HepG2 (cell line): ENCODE measurements around the gene RILP. TPM values are rescaled to one million over a fixed set of nuclear protein-coding genes. Genes with fewer than 3 reads are reported as not detected.

ENCODE experiments used
- ARNT2 ChIP-seq: sonication (generic); formaldehyde crosslinking; IDR thresholded peaks from 2 replicates; pipeline ENCODE4 v1.8.0; 2022; ENCODE audit warnings: mild to moderate bottlenecking, low read depth, missing genetic modification reagents, moderate library complexity
- BATF2 ChIP-seq: sonication (generic); formaldehyde crosslinking; IDR thresholded peaks from 2 replicates; pipeline ENCODE4 v1.8.0; 2022; ENCODE audit warnings: mild to moderate bottlenecking, missing genetic modification reagents, moderate library complexity
- BRF2 ChIP-seq: sonication (generic); formaldehyde crosslinking; IDR thresholded peaks from 2 replicates; pipeline ENCODE4 v1.8.1; 2022; ENCODE audit warnings: mild to moderate bottlenecking, missing genetic modification reagents
- ELF4 ChIP-seq: sonication (generic); formaldehyde crosslinking; IDR thresholded peaks from 2 replicates; pipeline ENCODE4 v1.5.0; 2020; ENCODE audit warnings: missing genetic modification reagents, mild to moderate bottlenecking, moderate library complexity, borderline replicate concordance
- FOXM1 ChIP-seq: sonication (generic); formaldehyde crosslinking; IDR thresholded peaks from 2 replicates; pipeline ENCODE4 v1.5.0; 2020; ENCODE audit warnings: missing genetic modification reagents
- GATA4 ChIP-seq: sonication (generic); IDR thresholded peaks from 2 replicates; pipeline ENCODE4 v1.6.1; 2016; ENCODE audit warnings: antibody characterized with exemption, low read depth, borderline replicate concordance
- HMG20A ChIP-seq: IDR thresholded peaks from 2 replicates; pipeline ENCODE4 v1.6.1; 2016; ENCODE audit warnings: borderline replicate concordance
- HOXA5 ChIP-seq: sonication (generic); formaldehyde crosslinking; IDR thresholded peaks from 2 replicates; pipeline ENCODE4 v1.4.0; 2020; ENCODE audit warnings: missing genetic modification reagents
- MIER3 ChIP-seq: IDR thresholded peaks from 2 replicates; pipeline ENCODE4 v1.6.1; 2016; ENCODE audit warnings: missing compliant biosample characterization, borderline replicate concordance
- NCOA1 ChIP-seq: sonication (generic); formaldehyde crosslinking; IDR thresholded peaks from 2 replicates; pipeline ENCODE4 v1.9.0; 2021; ENCODE audit warnings: missing genetic modification reagents
- POLR2AphosphoS5 ChIP-seq: IDR thresholded peaks from 2 replicates; pipeline ENCODE4 v1.6.1; 2012; ENCODE audit warnings: low read depth, low read length
- SP5 ChIP-seq: IDR thresholded peaks from 2 replicates; pipeline ENCODE4 v1.6.1; 2016; ENCODE audit warnings: low read depth, borderline replicate concordance
- SYNCRIP ChIP-seq: fragments of 200-400 bp; formaldehyde crosslinking; IDR thresholded peaks from 2 replicates; pipeline ENCODE4 v1.6.1; 2018; ENCODE audit warnings: mild to moderate bottlenecking, low read depth, low read length; ENCODE audit not compliant: insufficient read depth
- UBTF ChIP-seq: sonication (generic); formaldehyde crosslinking; IDR thresholded peaks from 2 replicates; pipeline ENCODE4 v1.4.0; 2020; ENCODE audit warnings: mild to moderate bottlenecking, missing genetic modification reagents
- ZNF253 ChIP-seq: sonication (generic); formaldehyde crosslinking; IDR thresholded peaks from 2 replicates; pipeline ENCODE4 v1.8.0; 2022; ENCODE audit warnings: mild to moderate bottlenecking, missing genetic modification reagents, borderline replicate concordance
- ZNF274 ChIP-seq: sonication (generic); formaldehyde crosslinking; IDR thresholded peaks from 2 replicates; pipeline ENCODE4 v1.5.1; 2020; ENCODE audit warnings: mild to moderate bottlenecking, missing genetic modification reagents
- ZNF362 ChIP-seq: sonication (generic); formaldehyde crosslinking; IDR thresholded peaks from 2 replicates; pipeline ENCODE4 v1.4.0; 2020; ENCODE audit warnings: missing genetic modification reagents, mild to moderate bottlenecking, borderline replicate concordance
- ZNF616 ChIP-seq: sonication (generic); formaldehyde crosslinking; IDR thresholded peaks from 2 replicates; pipeline ENCODE4 v1.5.0; 2020; ENCODE audit warnings: low read depth, mild to moderate bottlenecking, missing genetic modification reagents
- ZNF660 ChIP-seq: sonication (generic); formaldehyde crosslinking; IDR thresholded peaks from 2 replicates; pipeline ENCODE4 v1.5.1; 2020; ENCODE audit warnings: mild to moderate bottlenecking, low read depth, missing genetic modification reagents, borderline replicate concordance
- ZNF777 ChIP-seq: sonication (generic); formaldehyde crosslinking; IDR thresholded peaks from 2 replicates; pipeline ENCODE4 v1.4.0; 2020; ENCODE audit warnings: missing genetic modification reagents
- polyA plus RNA-seq, 8 experiments: library from polyadenylated mRNA; depleted of rRNA in 3 of 8; stranded (reverse) in 7 of 8; unstranded in 1 of 8; fragments of >200 nt; fragmentation: Illumina TruSeq in 4 of 8; extraction: Trizol in 4 of 8; gene quantifications; 2 replicates each; pipeline versions ENCODE4 v1.2.1 to v1.2.3, GENCODE V29; 2011 to 2016; ENCODE audit warnings: low read depth in 4 of 8, missing spikeins in 1 of 8, mixed read lengths in 1 of 8; ENCODE audit not compliant: insufficient read depth in 1 of 8
- total RNA-seq, 5 experiments: library from RNA; depleted of rRNA; stranded (reverse); fragments of >200 nt; fragmentation: Illumina TruSeq; extraction: Trizol; gene quantifications; 2 replicates each; pipeline ENCODE4 v1.2.3, GENCODE V29; 2016; ENCODE audit warnings: low read depth in 1 of 5
- TF ChIP-seq, protein P1 (sequence below): sonication (generic); formaldehyde crosslinking; IDR thresholded peaks from 2 replicates; pipeline ENCODE4 v1.4.0; 2020; ENCODE audit warnings: mild to moderate bottlenecking, missing genetic modification reagents, borderline replicate concordance
- TF ChIP-seq, protein P2 (sequence below): sonication (generic); formaldehyde crosslinking; IDR thresholded peaks from 2 replicates; pipeline ENCODE4 v1.5.1; 2020; ENCODE audit warnings: missing genetic modification reagents, mild to moderate bottlenecking, borderline replicate concordance

Gene RILP
- total and polyA plus RNA-seq, 2 of the 13 experiments (the other 11 are each of a cell fraction or from before 2014, with no cell fraction given): 6.6 to 8.1 TPM

DNA sequence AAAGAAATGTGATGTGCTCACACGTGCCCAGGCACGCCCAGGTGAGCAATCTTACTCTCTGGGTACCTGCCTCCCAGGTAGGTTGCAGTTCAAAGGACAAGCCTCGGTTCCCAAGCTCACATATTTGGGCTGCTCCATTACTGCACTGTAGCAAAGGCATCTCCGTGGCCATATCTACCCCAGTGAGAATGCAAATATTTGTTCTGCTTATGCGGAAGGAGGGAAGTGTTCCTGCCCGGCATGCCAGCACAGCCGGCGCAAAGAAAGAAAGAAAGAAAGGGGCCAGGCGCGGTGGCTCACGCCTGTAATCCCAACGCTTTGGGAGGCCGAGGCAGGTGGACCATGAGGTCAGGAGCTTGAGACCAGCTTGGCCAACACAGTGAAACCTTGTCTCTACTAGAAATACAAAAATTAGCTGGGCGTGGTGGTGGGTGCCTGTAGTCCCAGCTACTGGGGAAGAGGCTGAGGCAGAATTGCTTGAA lies 51.8 kb downstream of the RILP start (continued):
- TF ChIP-seq ZNF362 (CRISPR knock-in tag) (no peak), SP5 (CRISPR knock-in tag) (no peak), MIER3 (CRISPR knock-in tag) (no peak; the same call in 1 of the 2 replicates), ELF4 (CRISPR knock-in tag) (no peak; the same call in 1 of the 2 replicates), GATA4 (no peak), ZNF253 (no peak), ARNT2 (CRISPR knock-in tag) (no peak), FOXM1 (CRISPR knock-in tag) (no peak), SYNCRIP (no peak), ZNF777 (CRISPR knock-in tag) (no peak), NCOA1 (no peak), ZNF616 (CRISPR knock-in tag) (0 out of 2 replicates have a peak, but pooled peaks have one; percentile 44), HOXA5 (CRISPR knock-in tag) (no peak), BRF2 (CRISPR knock-in tag) (no peak), ZNF274 (CRISPR knock-in tag) (no peak), ZNF660 (no peak), UBTF (CRISPR knock-in tag) (peak; percentile 43), HMG20A (CRISPR knock-in tag) (peak; percentile 53; the same call in 1 of the 2 replicates), POLR2AphosphoS5 (no peak), BATF2 (CRISPR knock-in tag) (no peak)
- TF ChIP-seq, protein P1, sequence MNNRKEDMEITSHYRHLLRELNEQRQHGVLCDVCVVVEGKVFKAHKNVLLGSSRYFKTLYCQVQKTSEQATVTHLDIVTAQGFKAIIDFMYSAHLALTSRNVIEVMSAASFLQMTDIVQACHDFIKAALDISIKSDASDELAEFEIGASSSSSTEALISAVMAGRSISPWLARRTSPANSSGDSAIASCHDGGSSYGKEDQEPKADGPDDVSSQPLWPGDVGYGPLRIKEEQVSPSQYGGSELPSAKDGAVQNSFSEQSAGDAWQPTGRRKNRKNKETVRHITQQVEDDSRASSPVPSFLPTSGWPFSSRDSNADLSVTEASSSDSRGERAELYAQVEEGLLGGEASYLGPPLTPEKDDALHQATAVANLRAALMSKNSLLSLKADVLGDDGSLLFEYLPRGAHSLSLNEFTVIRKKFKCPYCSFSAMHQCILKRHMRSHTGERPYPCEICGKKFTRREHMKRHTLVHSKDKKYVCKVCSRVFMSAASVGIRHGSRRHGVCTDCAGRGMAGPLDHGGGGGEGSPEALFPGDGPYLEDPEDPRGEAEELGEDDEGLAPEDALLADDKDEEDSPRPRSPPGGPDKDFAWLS (CRISPR knock-in tag): no peak
- TF ChIP-seq, protein P2, sequence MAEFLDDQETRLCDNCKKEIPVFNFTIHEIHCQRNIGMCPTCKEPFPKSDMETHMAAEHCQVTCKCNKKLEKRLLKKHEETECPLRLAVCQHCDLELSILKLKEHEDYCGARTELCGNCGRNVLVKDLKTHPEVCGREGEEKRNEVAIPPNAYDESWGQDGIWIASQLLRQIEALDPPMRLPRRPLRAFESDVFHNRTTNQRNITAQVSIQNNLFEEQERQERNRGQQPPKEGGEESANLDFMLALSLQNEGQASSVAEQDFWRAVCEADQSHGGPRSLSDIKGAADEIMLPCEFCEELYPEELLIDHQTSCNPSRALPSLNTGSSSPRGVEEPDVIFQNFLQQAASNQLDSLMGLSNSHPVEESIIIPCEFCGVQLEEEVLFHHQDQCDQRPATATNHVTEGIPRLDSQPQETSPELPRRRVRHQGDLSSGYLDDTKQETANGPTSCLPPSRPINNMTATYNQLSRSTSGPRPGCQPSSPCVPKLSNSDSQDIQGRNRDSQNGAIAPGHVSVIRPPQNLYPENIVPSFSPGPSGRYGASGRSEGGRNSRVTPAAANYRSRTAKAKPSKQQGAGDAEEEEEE (CRISPR knock-in tag): no peak
